B cell (primary cell): ENCODE measurements around the gene ERMARD. TPM values are rescaled to one million over a fixed set of nuclear protein-coding genes. Genes with fewer than 3 reads are reported as not detected.

Experiments used
- ATAC-seq: fragments of 200-7000 bp; cut with Tn5 transposase; one replicate; pipeline ENCODE4 v1.10.0; 2021; ENCODE audit warnings: low read depth, mild to moderate bottlenecking, moderate number of reproducible peaks, moderate library complexity
- CTCF ChIA-PET: fragments of 350-600 bp; sonication (Branson Sonifier 250); formaldehyde crosslinking; loops from one replicate; lab custom pipeline; 2021; ENCODE audit warnings: antibody characterized with exemption, inconsistent platforms; lab: Charles Lee
- POLR2A ChIA-PET: fragments of 350-600 bp; sonication (Branson Sonifier 250); formaldehyde crosslinking; loops from one replicate; lab custom pipeline; 2021; ENCODE audit warnings: antibody characterized with exemption; lab: Charles Lee
- DNase-seq: peaks from one replicate; pipeline ENCODE4 v3.0.0; 2013
- H2AFZ ChIP-seq: 2 replicates; pipeline ENCODE4 v1.6.1; 2012; ENCODE audit warnings: mild to moderate bottlenecking, low read depth, low read length; ENCODE audit not compliant: insufficient read depth, poor library complexity, severe bottlenecking
- H3K27ac ChIP-seq, 2 donors: 1 replicate in 1 of 2; 2 replicates in 1 of 2; pipeline ENCODE4 v1.5.1; 2012 to 2013; ENCODE audit warnings: low read length in 2 of 2, mild to moderate bottlenecking in 2 of 2, moderate library complexity in 1 of 2
- H3K27me3 ChIP-seq, 4 experiments: fragments of 200-600 bp in 1 of 4; sonication (generic) in 1 of 4; replicated peaks in 1 of 4; 1 replicate in 2 of 4; 2 replicates in 2 of 4; pipeline versions ENCODE4 v1.6.1 to v1.7.0; 2013 to 2016; ENCODE audit warnings: low read length in 3 of 4, mild to moderate bottlenecking in 2 of 4, mixed read lengths in 1 of 4, moderate library complexity in 1 of 4; ENCODE audit not compliant: insufficient read depth in 4 of 4, control insufficient read depth in 3 of 4; ENCODE audit errors: control extremely low read depth in 1 of 4
- H3K36me3 ChIP-seq, 2 experiments: replicated peaks in 1 of 2; 1 replicate in 1 of 2; 2 replicates in 1 of 2; pipeline versions ENCODE4 v1.6.1 to v1.7.1; 2013; ENCODE audit warnings: low read length in 1 of 2; ENCODE audit not compliant: insufficient read depth in 2 of 2, control insufficient read depth in 1 of 2; ENCODE audit errors: control extremely low read depth in 1 of 2, extremely low read depth in 1 of 2
- H3K4me1 ChIP-seq, 2 donors: fragments of 200-600 bp in 1 of 2; sonication (generic) in 1 of 2; 1 replicate in 1 of 2; 2 replicates in 1 of 2; pipeline versions ENCODE4 v1.5.1 to v1.6.1; 2013 to 2017; ENCODE audit warnings: low read length in 2 of 2; ENCODE audit not compliant: control insufficient read depth in 2 of 2, insufficient read depth in 2 of 2
- H3K4me2 ChIP-seq: replicated peaks from 2 replicates; pipeline ENCODE3; 2012; ENCODE audit warnings: mild to moderate bottlenecking, low read depth, low read length; ENCODE audit not compliant: poor library complexity, severe bottlenecking
- H3K4me3 ChIP-seq, 5 experiments: fragments of 200-600 bp in 1 of 5; sonication (generic) in 1 of 5; 1 replicate in 3 of 5; 2 replicates in 2 of 5; pipeline versions ENCODE4 v1.5.1 to v1.7.0; 2011 to 2016; ENCODE audit warnings: low read length in 4 of 5, mild to moderate bottlenecking in 4 of 5, low read depth in 2 of 5, control low read depth in 1 of 5, moderate library complexity in 1 of 5; ENCODE audit not compliant: insufficient read depth in 1 of 5; ENCODE audit errors: control extremely low read depth in 1 of 5, extremely low read depth in 1 of 5
- H3K79me2 ChIP-seq: fragments of 200-600 bp; sonication (generic); one replicate; pipeline ENCODE4 v1.6.0; 2016; ENCODE audit warnings: low read length; ENCODE audit not compliant: control insufficient read depth, insufficient read depth
- H3K9ac ChIP-seq: fragments of 200-600 bp; sonication (generic); 2 replicates; pipeline ENCODE4 v1.6.1; 2017; ENCODE audit warnings: mild to moderate bottlenecking, low read length, moderate library complexity
- H3K9me3 ChIP-seq, 3 donors: one replicate each; pipeline versions ENCODE4 v1.6.1 to v1.7.1; 2013; ENCODE audit warnings: low read length in 2 of 3; ENCODE audit not compliant: control insufficient read depth in 2 of 3, insufficient read depth in 1 of 3; ENCODE audit errors: control extremely low read depth in 1 of 3
- H4K20me1 ChIP-seq: 2 replicates; pipeline ENCODE4 v1.6.0; 2012; ENCODE audit warnings: mild to moderate bottlenecking, low read length; ENCODE audit not compliant: insufficient read depth, control insufficient read depth, poor library complexity, severe bottlenecking
- H3K27ac Mint-ChIP-seq: one replicate; pipeline ENCODE4 v1.8.0; 2021; ENCODE audit warnings: mixed read lengths
- H3K27me3 Mint-ChIP-seq: one replicate; pipeline ENCODE4 v1.8.0; 2021; ENCODE audit warnings: mixed read lengths
- H3K4me1 Mint-ChIP-seq: one replicate; pipeline ENCODE4 v1.8.0; 2021; ENCODE audit warnings: mixed read lengths
- H3K4me3 Mint-ChIP-seq: one replicate; pipeline ENCODE4 v1.8.0; 2021; ENCODE audit warnings: mixed read lengths
- H3K9me3 Mint-ChIP-seq: one replicate; pipeline ENCODE4 v1.8.0; 2022; ENCODE audit warnings: mixed read lengths; ENCODE audit not compliant: insufficient read depth
- EZH2 ChIP-seq: IDR thresholded peaks from 2 replicates; pipeline ENCODE4 v1.6.1; 2012; ENCODE audit warnings: borderline replicate concordance, low read depth, mild to moderate bottlenecking, moderate library complexity, low read length; ENCODE audit not compliant: insufficient read depth, poor library complexity, severe bottlenecking
- WGBS: methylation state at CpG from one replicate; pipeline ENCODE4 v1.1.5; 2013; ENCODE audit warnings: missing lambda C conversion rate; ENCODE audit not compliant: insufficient coverage; 5-methylcytosine and 5-hydroxymethylcytosine counted together
- intact Hi-C: fragments of 100-400 bp; cut with micrococcal nuclease; formaldehyde crosslinking; loops from one replicate; pipeline ENCODE4 v1.10.0; 2022
- polyA plus RNA-seq: library from polyadenylated mRNA; depleted of rRNA; stranded (reverse); fragments of >200 nt; gene quantifications from 2 replicates; pipeline ENCODE4 v1.2.3, GENCODE V29; 2012
- total RNA-seq, 2 donors: library from RNA; stranded (reverse); fragments of 120-200 nt in 1 of 2; gene quantifications; 1 replicate in 1 of 2; 2 replicates in 1 of 2; pipeline versions ENCODE4 v1.2.3 to v1.2.4, GENCODE V29; 2013 to 2022
- TF ChIP-seq, protein P1 (sequence below): fragments of 200-600 bp; IDR thresholded peaks from one replicate; pipeline ENCODE4 v1.8.0; 2022; ENCODE audit warnings: antibody characterized with exemption, mild to moderate bottlenecking

Gene ERMARD
- total and polyA plus RNA-seq, 2 donors (not counting 1 experiment from before 2014, with no cell fraction given), result 42.8 to 65.1 TPM

DNA sequence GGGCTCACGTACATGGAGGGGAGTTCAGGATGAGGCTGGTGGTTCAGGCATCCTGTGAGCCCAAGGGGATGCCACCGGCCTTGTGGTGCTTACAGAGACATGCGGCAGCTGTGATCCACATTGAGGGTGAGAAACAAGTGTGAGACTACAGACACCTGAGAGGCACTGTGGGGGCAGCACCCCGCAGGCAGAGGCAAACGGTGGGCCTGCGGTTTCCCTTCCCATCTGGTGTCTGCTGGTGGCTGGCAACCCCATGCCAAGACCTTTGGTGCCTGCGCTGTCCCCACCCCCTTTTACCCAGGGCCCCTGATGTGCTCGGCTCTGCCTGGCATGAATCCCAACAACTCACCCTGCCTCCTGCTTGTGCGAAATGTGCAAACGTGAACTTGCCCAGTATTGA, 42.0 kb downstream of the ERMARD start:
- intact Hi-C loops, result loop anchor here (5.0 to 10.0 kb wide), 2 partner anchors 151 to 499 kb away; partner anchors contain the start of gene DLL1
- no peak overlapping the region for H3K9ac ChIP-seq
- POLR2A ChIA-PET, result no interaction called here
- no peak overlapping the region for H3K4me3 ChIP-seq
- WGBS, result 89% methylated on average over 10 of the region's 10 CpGs
- TF ChIP-seq, protein P1, sequence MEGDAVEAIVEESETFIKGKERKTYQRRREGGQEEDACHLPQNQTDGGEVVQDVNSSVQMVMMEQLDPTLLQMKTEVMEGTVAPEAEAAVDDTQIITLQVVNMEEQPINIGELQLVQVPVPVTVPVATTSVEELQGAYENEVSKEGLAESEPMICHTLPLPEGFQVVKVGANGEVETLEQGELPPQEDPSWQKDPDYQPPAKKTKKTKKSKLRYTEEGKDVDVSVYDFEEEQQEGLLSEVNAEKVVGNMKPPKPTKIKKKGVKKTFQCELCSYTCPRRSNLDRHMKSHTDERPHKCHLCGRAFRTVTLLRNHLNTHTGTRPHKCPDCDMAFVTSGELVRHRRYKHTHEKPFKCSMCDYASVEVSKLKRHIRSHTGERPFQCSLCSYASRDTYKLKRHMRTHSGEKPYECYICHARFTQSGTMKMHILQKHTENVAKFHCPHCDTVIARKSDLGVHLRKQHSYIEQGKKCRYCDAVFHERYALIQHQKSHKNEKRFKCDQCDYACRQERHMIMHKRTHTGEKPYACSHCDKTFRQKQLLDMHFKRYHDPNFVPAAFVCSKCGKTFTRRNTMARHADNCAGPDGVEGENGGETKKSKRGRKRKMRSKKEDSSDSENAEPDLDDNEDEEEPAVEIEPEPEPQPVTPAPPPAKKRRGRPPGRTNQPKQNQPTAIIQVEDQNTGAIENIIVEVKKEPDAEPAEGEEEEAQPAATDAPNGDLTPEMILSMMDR, result no peak
- TF ChIP-seq EZH2, result no peak
- Mint-ChIP-seq H3K4me1 (peaks cover 14% of the 10 kb centered on the region), H3K4me3 (no peak overlapping the region), H3K27ac (no peak overlapping the region), H3K27me3 (peaks cover 61% of the 10 kb centered on the region), H3K9me3 (no peaks in the 10 kb centered on the region)
- CTCF ChIA-PET, result interaction anchor here (1.1 to 2.9 kb wide), 3 partner anchors 9 to 724 kb away, joined by 3 to 10 read pairs (median 5); no protein-coding TSS in a partner anchor
- peaks cover 9 to 16% of the 10 kb centered on the region in 2 donors for H3K4me1 ChIP-seq
- H3K36me3 ChIP-seq, result no peaks in the 10 kb centered on the region
- no peaks in the 10 kb centered on the region for H4K20me1 ChIP-seq
- H3K27me3 ChIP-seq, result peaks cover 0 to 39% (median 9%) of the 10 kb centered on the region in 4 experiments
- DNase-seq (no peak), ATAC-seq (no peak)
- no peak overlapping the region for H2AFZ ChIP-seq
- no peaks in the 10 kb centered on the region for H3K9me3 ChIP-seq
- H3K27ac ChIP-seq, result no peak overlapping the region
- no peak overlapping the region for H3K4me2 ChIP-seq
- H3K79me2 ChIP-seq, result no peaks in the 10 kb centered on the region

DNA sequence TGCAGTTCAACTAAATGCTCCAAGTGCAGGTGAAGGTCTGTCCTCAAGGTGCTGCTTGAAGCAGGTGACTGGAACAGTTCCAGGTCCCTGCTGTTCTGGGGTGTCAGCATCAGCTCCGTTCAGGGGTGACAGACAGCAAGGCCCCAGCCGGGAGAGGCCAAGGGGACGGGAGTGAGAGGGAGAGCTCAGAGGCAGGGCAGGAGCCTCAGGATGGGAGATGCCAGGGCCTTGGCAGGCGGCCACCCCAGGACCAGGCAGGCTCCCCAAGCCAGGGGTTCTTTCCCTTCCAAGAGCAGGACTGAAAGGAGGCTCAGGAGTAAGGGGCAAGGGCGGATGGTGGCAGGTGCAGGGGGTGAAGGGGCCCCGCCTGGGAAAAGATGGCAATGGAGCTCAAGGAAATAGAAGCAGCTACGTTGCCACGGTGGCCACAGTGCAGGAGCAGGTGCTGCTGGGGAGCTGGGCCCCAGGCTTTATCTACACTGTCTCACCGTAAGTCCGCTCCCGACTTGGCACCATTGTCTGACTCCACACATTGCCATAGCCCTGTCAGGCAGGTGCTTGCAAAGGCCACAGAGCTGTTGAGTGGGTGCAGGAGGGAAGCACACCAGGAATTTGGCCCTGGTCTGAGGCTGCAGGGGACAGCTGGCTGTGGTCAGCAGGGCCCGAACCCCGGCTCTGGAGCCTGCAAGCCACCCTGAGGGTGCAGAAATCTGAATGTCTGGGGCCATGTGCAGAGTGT, 43.1 kb downstream of the ERMARD start:
- Histone ChIP-seq H3K27me3 (peaks cover 0 to 32% (median 10%) of the 10 kb centered on the region in 4 experiments), H3K4me2 (no peak overlapping the region), H2AFZ (no peak overlapping the region), H3K4me1 (peaks cover 9 to 15% of the 10 kb centered on the region in 2 donors), H4K20me1 (no peaks in the 10 kb centered on the region), H3K4me3 (no peak overlapping the region), H3K27ac (no peak overlapping the region), H3K79me2 (no peaks in the 10 kb centered on the region), H3K9ac (no peak overlapping the region), H3K9me3 (no peaks in the 10 kb centered on the region), H3K36me3 (no peaks in the 10 kb centered on the region)
- H3K9me3 Mint-ChIP-seq, result no peaks in the 10 kb centered on the region
- 94% methylated on average over 13 of the region's 13 CpGs for WGBS
- TF ChIP-seq, protein P1, result no peak
- TF ChIP-seq EZH2, result no peak
- ATAC-seq (no peak), DNase-seq (no peak)
- POLR2A ChIA-PET, result no interaction called here
- intact Hi-C loops, result loop anchor here (5.0 to 10.0 kb wide), 2 partner anchors 150 to 498 kb away; partner anchors contain the start of gene DLL1
- CTCF ChIA-PET, result interaction anchor here (1.1 to 2.9 kb wide), 2 partner anchors 11 to 723 kb away, joined by 3 to 10 read pairs; no protein-coding TSS in a partner anchor
- no peak overlapping the region for H3K27ac Mint-ChIP-seq
- H3K4me1 Mint-ChIP-seq, result peaks cover 14% of the 10 kb centered on the region
- peaks cover 65% of the 10 kb centered on the region for H3K27me3 Mint-ChIP-seq
- H3K4me3 Mint-ChIP-seq, result no peak overlapping the region
